GM21526 (cell line): ENCODE measurements around the gene NAV2.

ENCODE experiments used
- ATAC-seq: cut with Tn5 transposase; IDR thresholded peaks from one replicate; pipeline ENCODE4 v1.9.1; 2021; ENCODE audit warnings: moderate library complexity; ENCODE audit not compliant: unreplicated experiment, low FRiP score

Gene NAV2

DNA sequence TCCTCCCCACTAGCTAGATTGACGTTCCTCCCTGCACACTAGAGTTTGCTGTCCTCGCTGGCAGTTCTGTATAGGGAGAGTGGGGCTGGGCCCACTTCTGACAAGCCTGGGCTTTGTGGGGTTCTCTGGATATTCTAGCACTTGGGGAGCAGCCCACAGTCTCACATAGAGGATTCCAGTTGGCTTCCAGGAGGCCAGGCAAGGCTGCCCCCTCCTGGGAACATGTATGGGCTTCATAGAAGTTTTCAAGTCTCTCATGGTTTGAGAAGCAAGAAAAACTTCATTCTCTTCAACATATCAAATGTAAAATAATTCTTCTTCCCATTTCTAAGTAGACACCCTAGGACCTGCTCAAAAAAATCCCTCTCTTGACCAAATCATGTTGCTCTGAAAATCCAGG, 87.5 kb downstream of the NAV2 start:
- no peak for ATAC-seq

- no peak for ATAC-seq
Measured at GRCh38 chr11:19800714-19801519, 88.3 kb downstream of the NAV2 start.

DNA sequence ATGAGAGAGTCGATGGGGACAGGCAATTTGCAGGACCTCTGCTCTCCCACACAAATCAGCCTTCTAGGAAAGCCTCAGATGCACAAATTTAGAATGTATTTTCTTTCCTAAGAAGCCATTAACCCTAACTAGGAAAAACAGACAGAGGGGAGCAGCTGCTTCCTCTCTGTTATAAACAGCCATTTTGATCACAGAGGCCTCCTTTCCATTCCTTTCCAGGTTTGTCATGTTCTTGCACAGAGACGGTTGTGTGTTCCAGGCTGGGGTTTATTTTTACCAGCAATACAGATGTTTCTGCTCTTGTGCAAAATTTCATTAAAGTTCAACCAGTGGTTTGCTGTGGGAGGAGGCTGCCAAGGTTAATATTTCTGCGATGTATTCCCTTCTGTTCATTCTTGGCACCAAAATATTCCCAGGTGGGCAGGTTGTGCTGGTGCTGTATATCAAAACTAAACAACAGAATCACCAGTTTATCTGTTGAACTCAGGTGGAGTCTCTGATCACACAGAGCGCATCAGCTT, 90.2 kb downstream of the NAV2 start:
- ATAC-seq = no peak

DNA sequence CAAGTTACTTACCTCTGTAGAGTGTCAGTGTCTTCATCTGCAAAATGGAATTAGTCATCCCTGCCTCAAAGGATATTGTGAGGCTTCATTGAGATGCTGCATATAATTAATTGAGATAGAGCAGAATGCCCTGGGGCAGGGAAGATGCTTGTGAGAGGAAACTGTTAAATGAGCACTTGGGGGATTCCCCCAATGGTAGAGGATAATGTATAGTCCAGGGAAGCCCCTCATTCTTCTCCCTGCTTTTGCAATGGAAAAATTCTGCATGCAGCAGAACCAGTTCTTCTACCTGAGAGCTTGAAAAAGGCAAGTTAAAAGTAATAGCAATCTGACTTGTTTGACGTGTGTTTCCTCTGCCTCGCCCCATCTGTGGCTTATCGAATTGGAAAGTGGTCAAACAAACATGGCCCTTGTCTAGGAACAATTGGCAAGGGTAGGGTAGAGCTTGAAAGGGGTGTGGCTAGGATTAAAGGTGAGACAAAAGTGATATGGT, 90.9 kb downstream of the NAV2 start:
- ATAC-seq = no peak

GRCh38 chr11:19805376-19805775, 92.7 kb downstream of the NAV2 start:
- ATAC-seq = no peak

- no peak for ATAC-seq
Measured at GRCh38 chr11:19805827-19806226, 93.2 kb downstream of the NAV2 start.

- no peak for ATAC-seq
Measured at GRCh38 chr11:19806251-19806650, 93.6 kb downstream of the NAV2 start.

- no peak for ATAC-seq
Measured at GRCh38 chr11:19808076-19808911, 95.7 kb downstream of the NAV2 start.

- ATAC-seq = no peak
Measured at GRCh38 chr11:19810852-19811251, 98.2 kb downstream of the NAV2 start.

GRCh38 chr11:19811380-19811779, 98.7 kb downstream of the NAV2 start:
- no peak for ATAC-seq

GRCh38 chr11:19812096-19812495, 99.5 kb downstream of the NAV2 start:
- no peak for ATAC-seq

DNA sequence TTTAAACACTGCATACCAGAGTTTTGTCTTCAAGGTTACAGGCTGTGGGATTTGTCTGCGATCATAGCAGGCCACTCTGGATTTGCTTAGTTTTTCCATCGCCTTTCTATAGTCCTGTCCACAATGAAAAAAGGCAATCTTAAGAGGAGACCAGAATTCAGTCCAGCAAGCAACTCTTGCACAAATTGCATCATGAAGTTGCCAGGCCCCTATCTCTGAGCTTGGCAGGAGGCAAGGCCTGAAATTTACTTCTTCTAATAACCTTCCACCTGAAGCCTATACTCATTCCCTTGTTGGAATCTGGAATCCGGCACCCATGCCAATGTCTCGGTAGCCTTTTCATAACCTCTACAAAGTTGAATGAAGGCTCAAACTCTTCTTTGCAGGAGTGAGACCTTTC, 100.1 kb downstream of the NAV2 start:
- ATAC-seq = no peak

- ATAC-seq = no peak
Measured at GRCh38 chr11:19813158-19813879, 100.7 kb downstream of the NAV2 start.

- no peak for ATAC-seq
Measured at GRCh38 chr11:19814421-19814820, 101.8 kb downstream of the NAV2 start.

GRCh38 chr11:19816040-19816439, 103.4 kb downstream of the NAV2 start:
- no peak for ATAC-seq

GRCh38 chr11:19816817-19817216, 104.2 kb downstream of the NAV2 start:
- ATAC-seq = no peak

DNA sequence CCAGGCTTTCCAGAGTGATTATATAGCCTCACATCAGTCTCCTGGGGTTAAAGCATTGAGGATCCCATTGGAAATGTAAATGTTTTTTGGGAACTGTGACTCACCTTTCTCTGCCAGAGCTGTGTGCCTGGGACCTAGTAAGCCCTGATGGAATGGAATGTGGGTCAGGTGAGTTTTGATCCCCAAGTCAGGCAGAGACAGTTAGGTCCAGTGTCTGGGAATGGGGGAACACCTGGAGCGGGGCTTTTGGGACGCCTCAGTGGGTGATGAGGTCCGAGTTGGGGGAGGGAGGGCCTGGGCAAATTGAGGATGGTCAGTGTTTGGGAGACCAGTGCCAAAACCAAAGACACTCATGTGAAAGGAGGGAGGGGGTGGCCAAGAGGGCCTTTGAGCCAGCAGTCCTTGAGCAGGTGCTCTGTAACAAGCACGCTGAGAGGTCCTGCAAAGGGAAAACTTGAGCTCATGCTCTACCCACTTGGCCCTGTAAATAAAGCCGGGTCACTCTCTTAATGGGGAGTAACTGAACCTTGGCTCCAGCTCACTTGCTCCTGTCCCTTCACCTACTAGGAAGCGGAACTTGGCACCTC, 104.7 kb downstream of the NAV2 start:
- no peak for ATAC-seq

- no peak for ATAC-seq
Measured at GRCh38 chr11:19817870-19818269, 105.2 kb downstream of the NAV2 start.

GRCh38 chr11:19818619-19819018, 106.0 kb downstream of the NAV2 start:
- ATAC-seq = no peak

DNA sequence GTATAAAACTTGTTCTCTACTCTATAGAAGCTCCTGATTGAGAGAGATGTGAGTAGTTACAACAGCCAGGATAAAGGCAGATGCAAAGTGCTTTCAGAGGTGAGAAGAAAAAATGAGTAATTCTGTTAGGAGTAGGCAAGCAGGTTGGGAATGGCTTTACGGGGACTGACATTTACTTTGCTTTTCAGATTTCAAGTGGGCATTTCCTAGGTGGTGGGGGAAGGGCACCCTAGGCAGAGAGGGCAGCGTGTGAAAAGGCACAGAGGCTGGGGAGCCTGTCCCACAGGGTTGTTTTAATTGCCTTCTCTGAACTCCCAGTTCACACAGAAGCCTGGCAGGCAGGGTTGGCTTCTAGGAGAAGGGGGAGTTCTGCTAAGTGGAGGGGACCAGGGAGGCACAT, 106.5 kb downstream of the NAV2 start:
- no peak for ATAC-seq
